Measurements from ENCODE around the gene PTRH1.
A peak's percentile ranks its signal among the peaks of the same experiment; 100 is the strongest.

PTRH1 gene

DNA sequence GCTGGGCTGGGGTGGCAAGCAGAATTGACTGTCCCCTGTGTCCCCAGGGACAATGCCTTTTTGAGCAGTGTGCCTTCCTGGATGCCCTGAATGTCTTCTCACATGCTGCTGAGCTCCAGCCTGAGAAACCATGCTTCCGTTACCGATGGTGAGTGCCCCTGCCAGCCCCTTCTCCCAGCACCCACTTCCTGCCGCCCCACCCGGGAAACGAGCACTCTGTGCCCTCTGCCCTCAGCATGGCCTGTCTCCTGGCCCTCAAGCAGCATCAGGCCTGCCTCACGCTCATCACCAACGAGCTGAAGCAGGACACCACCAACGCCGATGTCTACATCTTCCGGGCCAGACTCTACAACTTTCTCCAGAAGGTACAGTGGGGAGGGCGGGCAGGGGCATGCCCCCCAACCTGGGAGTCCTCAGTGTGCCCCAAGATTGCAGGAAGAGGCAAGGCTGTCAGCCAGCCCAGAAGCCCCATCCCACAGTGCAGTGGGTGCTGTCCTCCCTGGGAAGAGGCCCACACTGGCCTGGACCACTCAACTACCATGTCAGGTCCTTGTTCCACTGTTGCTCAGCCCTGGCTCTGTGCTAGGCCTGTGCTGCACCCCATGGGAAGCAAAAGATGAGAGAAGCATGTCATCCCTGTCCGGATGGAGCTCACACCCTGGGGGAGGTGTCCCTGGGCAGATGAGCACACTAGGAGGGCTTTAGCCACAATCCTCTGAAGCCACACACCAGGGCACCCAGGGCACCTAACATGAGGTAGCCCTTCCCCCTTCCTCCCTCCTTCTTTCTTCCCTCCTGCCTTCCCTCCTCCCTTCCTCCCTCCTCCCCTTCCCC, 4.8 kb upstream of the PTRH1 start:
- DNase-seq (ENCODE audit: low read depth, low spot score), result no peak

DNA sequence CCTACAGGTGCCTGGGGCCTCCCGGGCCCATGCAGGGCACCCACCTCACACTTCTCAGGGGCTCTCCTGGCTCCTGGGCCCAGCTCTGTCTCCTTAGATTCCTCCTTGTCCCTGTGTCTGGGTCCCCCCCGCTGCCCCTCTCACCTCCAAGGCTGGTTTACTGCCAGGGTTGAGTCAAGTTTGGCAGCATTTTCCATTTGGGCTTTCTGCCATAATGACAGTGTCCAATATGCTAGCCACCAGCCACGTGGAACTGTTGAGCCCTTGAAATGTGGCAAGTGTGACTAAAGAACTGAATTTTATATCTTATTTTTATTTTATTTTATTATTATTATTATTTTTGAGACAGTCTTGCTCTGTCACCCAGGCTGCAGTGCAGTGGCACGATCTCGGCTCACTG, 2.3 kb upstream of the PTRH1 start:
- no peak for DNase-seq (ENCODE audit: low read depth, low spot score)

DNA sequence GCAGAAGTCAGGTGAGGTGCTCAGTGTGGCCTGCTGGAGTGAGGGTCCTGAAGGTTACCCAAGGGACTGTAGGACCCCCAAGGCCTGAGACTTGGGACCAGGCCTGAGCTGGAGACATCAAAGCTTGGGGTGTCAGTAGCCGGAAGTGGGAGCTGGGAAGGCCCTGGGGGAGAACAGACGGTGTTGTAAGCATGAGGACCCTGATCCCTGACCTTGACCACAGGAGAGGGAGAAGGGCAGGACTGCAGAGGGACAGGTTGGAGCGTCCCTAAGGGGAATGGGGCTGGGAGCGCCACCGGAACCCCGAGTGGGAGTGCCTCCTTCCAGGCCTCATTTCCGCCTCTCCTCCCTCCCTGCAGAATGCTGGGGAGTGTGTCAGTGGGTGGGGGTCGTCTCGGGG, 949 bp upstream of the PTRH1 start:
- no peak for DNase-seq (ENCODE audit: low read depth, low spot score)

DNA sequence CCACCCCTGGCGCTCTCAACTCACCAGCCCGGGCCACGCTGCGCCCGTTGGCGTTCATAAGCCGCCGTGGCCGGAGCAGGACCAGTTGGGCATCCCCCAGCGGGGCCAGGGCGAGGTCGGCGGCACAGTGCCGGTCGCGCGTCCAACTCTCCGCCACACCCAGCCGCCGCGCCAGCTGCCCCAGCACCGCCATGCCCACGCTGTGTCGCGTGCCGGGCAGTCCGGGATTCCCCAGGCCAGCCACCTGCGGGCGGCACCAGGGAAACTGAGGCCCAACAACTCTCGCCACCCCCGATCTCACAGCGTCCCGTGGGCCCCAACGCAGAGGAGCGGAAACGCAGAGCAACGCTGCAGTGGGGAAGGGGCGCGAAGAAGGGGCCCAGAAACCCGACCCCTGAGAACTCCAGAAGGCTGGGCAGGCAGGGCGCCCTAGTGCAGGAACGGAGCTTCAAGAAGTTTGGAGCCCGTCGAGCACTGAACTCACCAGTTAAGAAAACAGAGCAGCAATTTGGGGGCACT, 453 bp downstream of the PTRH1 start:
- peak; percentile 36 for DNase-seq (ENCODE audit: low read depth, low spot score)

DNA sequence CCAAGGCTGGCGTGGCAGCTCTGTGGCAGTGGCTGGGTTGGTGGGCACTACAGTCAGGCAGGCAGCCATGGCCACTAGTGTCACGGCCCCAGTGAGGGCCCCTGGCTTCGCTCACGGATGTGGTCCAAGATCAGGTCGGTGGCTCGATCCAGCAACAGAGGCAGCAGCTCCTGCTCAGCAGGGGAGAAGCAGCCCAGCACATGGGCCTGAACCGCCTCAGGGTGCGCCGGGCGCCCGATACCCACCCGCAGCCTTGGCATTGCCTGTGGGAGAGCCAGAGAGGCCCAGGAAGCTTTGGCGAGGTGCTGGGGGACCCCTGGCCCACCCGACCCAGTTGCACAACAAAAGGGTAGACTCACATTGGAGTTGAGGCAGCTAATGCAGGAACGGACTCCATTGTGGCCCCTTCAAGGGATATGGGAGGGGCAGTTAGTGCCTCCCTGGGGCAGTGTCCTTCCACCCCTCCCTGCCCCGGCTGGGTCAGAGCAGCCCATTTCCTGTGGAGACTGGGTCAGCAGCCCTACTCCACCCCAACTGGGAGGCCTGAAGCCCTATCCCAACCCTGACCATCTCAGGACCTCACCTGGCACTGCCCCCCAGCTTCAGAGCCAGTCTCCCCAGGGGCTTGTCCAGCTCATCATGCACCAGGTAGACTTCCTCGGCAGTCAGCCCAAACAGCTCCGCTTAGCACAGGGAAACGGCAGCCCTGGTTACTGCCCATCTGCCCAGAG, 1.3 kb downstream of the PTRH1 start:
- DNase-seq (ENCODE audit: low read depth, low spot score), result no peak

DNA sequence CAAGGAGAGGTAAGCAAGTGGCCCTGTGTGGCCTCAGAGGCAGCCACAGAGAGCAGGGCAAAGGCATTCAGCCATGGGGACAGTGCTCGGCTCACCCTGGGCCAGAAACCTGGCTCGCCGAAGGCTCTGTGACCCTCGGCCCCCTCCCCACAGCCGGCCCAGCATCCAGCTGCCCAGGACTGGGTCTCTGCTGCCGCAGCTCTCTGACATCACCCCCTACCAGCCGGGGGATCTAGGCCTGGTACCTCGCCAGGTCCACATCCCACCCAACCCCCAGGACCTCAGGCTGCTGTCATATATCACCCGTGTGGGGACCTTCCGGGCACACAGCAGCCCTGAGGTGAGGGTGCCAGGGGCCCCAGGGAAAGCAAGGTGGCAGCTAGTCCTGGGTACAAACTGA, 2.6 kb downstream of the PTRH1 start:
- DNase-seq (ENCODE audit: low read depth, low spot score), result no peak

DNA sequence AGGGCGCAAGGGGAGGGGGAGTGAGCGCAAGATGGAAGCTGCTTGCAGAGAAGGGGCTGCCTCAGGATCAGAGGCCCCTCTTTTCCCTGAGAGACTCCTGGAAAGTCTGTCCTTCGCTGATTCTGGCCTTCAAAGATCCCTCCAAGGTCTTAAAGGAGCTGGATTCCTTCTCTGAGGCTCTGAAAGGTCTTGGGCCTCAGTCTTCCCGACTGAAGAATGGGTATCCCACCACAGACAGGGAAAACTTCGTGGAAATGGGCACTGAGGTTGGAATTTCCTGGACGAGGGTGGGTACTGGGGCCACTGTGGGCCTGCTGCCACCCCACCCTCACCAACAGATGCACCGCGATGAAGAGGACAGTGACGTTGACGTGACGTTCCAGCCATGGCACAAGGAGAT, 3.1 kb downstream of the PTRH1 start:
- DNase-seq (ENCODE audit: low read depth, low spot score), result no peak

DNA sequence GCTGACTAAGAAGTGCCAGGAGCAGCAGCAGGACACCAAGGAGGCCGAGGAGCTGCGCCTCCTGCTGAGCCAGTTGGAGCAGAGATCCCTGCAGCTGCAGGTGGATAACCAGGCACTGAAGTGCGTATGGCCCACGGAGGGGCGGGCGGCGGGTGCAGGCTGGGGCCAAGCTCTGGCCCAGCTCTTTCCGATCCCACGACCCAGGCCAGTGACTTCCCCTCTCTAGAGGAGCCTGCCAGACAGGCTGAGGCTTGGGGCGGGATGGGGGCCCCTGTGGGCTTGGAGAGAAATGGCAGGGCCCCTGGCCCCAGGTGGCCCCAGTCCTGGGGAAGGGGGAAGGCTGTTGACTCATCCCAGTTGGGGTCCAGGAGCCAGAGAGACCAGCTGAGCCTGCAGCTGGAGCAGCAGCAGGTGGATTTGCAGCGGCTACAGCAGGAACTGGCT, 3.6 kb downstream of the PTRH1 start:
- no peak for DNase-seq (ENCODE audit: low read depth, low spot score)

DNA sequence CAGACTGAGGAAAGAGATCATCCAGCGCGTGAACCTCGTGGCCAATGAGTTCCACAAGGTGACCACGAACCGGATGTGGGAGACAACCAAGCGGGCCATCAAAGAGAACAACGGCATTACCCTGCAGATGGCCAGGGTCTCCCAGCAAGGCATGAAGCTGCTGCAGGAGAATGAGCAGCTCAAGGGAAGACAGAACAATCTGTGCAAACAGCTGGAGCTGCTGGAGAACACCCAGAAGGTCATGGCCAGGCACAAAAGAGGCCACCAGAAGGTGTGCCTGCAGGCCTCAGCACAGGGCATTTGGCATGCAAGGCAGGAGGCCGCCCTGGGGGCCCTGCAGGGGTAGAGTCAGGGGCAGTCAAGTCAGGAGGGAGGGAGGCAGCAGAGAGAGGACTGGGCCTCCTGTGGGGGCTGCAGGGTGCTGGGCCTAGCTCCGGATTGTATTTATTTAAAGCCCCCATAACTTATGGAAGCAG, 4.2 kb downstream of the PTRH1 start:
- no peak for DNase-seq (ENCODE audit: low read depth, low spot score)

DNA sequence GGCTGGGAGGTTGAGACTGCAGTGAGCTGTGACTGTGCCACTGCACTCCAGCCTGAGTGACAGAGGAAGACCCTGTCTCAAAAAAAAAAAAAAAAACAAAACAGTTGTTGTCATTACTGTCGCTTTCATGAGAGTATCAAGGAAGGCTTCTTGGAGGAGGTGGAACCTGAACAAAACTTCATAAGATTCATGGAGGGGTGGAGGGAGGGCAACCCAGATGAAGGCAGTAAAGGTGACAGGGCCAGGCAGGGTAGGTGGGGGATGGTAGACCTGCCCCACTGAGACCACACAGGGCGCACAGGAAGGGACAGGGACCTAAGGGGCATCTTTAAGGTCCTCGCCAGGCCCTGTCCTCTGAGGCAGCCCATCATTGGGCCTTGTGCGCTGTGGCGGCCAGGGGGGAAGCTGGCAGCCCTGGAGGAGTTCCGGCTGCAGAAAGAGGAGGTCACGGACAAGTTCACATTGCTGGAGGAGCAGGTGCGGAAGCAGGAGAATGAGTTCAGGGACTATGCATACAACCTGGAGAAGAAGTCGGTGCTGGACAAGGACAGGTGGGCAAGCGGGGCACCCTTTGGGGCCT, 5.2 kb downstream of the PTRH1 start:
- DNase-seq (ENCODE audit: low read depth, low spot score), result no peak

DNA sequence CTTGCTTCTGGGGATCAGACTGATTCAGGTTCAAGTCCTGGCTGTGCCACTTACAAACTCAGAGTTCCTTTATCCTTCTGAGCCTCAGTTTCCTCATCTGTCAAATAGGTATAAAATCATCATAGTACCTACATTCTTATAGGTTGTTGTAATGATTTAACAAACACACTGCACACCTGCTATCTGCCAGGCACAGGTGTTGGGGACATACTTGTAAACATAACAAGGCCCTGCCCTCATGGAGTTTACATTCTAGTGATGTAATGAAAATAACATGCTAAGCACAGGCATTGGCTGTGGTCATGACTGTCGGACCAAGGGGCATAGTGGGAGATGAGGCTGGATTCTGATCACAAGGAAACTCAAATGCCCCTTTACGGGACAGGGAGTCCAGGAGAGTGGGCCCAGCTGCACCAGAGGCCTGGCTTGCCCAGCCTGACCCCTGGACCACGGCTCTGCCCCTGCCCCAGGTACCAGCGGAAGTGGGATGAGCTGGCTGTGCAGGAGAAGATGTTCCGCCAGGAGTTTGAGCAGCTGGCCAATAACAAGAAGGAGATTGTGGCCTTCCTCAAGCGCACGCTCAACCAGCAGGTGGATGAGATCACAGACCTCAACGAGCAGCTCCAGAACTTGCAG, 6.4 kb downstream of the PTRH1 start:
- DNase-seq (ENCODE audit: low read depth, low spot score), result no peak

DNA sequence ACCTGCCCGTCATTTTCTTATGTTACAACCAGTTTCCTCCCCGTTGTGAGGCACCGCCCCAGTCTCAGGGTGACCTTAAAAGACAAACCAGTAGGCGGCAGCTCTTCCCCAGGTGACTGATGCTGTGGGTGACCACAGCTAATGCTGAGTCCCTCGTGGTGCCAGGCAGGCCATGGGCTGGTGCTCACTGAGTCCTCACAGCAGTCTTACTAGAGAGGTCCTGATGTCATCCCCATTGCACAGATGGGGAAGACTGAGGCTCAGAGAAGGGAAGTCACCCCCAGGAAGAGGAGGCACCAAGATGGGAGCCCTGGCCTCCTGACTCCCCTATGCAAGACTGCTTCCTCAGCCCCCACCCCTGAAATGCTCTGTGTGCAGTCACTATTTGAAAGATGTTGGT, 7.7 kb downstream of the PTRH1 start:
- DNase-seq (ENCODE audit: low read depth, low spot score), result no peak

DNA sequence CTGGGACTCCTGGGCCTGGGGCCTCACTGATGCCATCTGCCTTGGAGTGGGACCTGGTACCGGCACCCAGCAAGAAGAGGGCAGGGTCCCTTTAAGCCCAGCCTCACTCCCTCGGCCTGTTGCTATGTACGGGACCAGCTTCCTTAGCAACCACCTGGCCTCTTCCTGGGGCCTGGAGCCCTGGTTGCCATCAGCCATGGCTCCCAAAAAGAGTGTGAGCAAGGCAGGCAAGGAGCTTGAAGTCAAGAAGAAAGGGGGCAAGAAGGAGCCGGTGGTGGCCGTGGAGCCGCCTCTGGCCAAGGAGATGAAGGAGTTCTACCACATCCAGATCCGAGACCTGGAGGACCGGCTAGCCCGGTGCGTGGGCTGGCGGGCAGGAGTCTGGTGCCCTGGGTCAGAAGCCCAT, 8.6 kb downstream of the PTRH1 start, which contains the start of gene CFAP157:
Gene CFAP157, plus strand, starts transcription at position 153 of the 406 bp plus-strand sequence. Its CDS starts 44 bp downstream, at position 197.
- DNase-seq (ENCODE audit: low read depth, low spot score), result no peak

DNA sequence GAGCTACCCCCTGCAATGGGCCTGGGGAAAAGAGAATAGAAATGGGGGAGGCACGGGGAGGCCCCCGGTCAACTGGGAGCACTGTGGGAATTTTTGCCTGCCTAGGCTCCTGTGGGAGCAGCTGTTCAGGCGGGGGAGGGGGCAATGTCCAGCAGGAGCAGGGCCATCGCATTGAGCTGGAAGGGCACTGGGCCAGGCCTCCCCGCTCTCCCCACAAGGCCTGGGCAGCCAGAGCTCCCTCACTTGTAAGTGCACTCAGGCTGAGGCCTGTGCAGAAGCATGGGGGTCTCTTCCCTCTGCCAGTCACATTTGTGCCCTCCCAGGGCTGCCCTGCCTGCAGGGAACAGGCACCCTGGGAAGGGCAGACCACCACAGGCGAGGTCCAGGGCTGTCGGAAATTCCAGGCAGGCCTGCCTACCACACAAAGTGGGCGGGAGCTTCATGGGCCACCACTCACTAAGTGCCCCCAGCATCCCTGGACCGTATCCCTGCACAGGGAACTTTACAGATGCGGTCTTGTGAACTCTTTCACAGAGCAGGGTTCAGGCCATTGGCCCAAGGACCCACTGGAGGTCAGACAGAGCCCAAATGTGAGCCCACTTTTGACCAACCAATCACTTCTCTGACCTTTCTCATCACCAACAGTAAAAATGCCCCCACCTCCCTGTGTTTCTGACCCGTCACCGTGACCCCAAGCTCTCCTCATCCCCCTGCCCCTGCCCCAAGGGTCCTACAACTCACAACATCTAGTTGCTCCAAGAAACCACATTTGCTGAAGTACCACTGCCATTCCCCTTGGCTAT, 9.7 kb downstream of the PTRH1 start:
- DNase-seq (ENCODE audit: low read depth, low spot score), result no peak

DNA sequence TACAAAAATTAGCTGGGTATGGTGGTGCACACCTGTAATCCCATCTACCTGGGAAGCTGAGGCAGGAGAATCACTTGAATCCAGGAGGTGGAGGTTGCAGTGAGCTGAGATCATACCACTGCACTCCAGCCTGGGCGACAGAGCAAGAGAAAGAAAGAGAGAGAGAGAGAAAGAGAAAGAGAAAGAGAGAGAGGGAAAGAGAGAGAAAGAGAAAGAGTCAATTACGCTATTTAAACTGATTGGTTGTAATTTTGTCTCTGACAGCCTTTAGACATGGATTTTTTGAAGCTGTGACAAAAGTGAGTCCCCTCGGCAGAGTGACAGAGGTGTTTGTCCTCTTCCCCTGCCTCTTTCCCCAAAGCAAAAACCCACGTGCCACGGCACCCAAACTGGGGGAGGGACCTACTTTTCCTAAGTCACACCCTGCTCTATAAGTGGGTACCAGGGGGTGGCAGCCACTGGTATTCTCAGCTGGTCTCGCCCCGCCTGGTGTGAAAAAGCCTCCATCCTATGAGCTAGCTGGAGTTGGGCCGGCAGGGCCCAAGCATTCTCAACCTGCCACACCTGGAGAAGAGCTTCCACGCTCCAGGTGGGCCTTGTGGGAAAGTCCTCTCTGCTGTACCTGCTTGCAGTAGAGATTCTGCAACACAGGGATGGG, 12.0 kb downstream of the PTRH1 start:
- DNase-seq (ENCODE audit: low read depth, low spot score), result no peak

DNA sequence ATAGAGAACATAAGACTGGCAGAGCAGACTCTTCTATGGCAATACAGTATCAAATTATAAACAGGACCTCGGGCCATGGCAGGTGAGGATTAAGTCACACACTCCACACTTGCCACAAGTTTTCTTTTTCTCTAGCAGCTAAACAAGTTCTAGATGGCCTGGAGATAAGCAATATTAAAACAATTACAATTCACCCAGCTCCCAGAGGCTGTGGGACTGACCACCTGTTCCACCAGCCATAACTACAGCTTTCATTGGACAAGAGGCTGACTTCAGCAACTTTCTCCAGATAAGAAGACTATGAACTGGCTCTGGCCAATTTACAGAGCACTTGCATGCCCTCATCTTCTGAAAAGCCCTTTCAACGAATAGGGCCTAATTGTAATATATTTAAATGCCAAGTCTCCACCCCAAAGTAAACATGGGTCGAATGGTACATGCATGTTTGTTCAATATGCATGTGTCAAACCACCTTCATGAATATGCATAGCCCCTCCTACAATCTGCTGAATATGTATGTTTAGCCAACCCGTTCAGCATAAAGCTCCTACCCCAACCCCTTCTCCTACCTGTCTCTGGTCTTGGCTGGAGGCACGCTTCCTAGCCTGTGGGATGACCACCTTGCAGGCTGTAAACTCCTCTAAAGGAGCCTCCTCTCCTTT, 14.7 kb downstream of the PTRH1 start:
- no peak for DNase-seq (ENCODE audit: low read depth, low spot score)

DNA sequence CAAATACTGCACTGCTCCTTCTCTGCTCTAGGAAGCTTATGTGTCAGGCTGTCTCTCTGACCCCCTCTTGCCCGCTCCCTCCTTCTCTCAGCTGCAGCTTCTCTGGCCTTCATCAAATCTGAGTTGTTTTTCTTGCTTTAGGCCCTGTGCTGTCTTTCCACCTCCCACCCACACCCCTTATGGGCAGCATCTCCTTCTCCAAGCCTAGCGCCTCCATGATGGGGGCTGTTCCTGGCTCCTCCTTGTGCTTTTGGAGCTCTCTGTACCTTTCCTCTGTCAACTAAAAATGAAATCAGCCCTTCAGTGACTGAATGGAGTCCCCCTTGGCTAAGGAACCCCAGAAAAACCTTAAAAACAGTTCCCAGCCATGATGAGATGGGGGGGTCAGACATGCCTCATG, 15.3 kb downstream of the PTRH1 start:
- DNase-seq (ENCODE audit: low read depth, low spot score), result no peak

DNA sequence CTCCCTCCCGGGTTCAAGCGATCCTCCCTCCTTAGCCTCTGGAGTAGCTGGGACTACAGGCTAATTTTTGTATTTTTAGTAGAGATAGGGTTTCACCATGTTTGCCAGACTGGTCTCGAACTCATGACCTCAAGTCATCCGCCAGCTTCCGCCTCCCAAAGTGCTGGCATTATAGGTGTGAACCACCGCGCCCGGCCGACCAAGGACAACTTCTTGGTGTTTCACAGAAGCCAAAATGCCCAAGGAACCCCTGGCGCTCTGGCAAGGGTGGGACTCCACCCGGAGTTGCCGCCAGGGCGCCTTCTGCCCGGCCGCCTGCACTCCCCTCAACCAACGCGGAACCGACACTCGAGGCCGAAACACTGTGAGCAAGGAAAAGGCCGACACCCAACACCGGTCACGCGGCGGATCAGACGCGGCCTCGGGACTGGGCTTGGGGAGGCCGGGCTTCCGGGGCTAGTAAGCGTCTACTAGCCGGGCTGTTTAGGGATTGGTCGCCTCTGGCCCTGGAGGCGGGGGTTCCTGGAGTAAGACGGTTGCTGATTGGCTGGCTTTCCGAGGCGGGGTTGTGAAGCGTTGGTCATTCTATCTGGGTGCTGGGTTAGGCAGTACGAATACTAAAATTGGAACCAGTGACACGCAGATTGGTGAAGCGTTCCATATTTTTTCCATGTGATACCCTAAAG, 16.3 kb downstream of the PTRH1 start:
- peak; percentile 97 for DNase-seq (ENCODE audit: low read depth, low spot score)

DNA sequence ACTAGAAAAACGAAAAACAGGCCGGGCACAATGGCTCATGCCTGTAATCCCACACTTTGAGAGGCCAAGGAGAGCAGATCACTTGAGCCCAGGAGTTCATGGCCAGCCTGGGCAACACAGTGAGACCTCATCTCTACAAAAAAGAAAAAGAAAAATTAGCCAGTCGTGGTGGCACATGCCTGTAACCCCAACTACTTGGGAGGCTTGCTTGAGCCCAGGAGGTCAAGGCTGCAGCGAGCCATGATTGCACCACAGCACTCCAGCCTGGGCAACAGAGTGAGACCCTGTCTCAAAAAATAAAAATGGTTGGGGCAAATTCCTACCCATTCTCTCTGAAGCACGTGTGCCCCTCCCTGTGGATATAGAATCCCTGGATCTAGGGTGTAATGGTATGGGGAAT, 17.1 kb downstream of the PTRH1 start:
- DNase-seq (ENCODE audit: low read depth, low spot score), result no peak
